Vagina (tissue), 2 donors: ENCODE results near the gene FLYWCH2.

Experiments
- POLR2A ChIP-seq, 2 donors: fragments of 450-650 bp; IDR thresholded peaks; one replicate each; pipeline ENCODE4 v1.6.1; 2017; ENCODE audit warnings: antibody characterized with exemption in 2 of 2, mild to moderate bottlenecking in 2 of 2, moderate library complexity in 2 of 2
- POLR2AphosphoS5 ChIP-seq, 2 donors: sonication (generic); formaldehyde crosslinking; IDR thresholded peaks; one replicate each; pipeline ENCODE4 v1.9.0; 2017; ENCODE audit warnings: antibody characterized with exemption in 2 of 2, mild to moderate bottlenecking in 2 of 2, low read depth in 1 of 2; ENCODE audit not compliant: insufficient read depth in 1 of 2
- TF ChIP-seq, protein P1 (sequence below), 3 experiments: fragments of 450-650 bp in 2 of 3; fragments of 200-600 bp in 1 of 3; sonication (generic) in 1 of 3; IDR thresholded peaks; one replicate each; pipeline ENCODE4 v1.5.1; 2017 to 2019; ENCODE audit warnings: antibody characterized with exemption in 3 of 3, mild to moderate bottlenecking in 2 of 3, moderate library complexity in 2 of 3

DNA sequence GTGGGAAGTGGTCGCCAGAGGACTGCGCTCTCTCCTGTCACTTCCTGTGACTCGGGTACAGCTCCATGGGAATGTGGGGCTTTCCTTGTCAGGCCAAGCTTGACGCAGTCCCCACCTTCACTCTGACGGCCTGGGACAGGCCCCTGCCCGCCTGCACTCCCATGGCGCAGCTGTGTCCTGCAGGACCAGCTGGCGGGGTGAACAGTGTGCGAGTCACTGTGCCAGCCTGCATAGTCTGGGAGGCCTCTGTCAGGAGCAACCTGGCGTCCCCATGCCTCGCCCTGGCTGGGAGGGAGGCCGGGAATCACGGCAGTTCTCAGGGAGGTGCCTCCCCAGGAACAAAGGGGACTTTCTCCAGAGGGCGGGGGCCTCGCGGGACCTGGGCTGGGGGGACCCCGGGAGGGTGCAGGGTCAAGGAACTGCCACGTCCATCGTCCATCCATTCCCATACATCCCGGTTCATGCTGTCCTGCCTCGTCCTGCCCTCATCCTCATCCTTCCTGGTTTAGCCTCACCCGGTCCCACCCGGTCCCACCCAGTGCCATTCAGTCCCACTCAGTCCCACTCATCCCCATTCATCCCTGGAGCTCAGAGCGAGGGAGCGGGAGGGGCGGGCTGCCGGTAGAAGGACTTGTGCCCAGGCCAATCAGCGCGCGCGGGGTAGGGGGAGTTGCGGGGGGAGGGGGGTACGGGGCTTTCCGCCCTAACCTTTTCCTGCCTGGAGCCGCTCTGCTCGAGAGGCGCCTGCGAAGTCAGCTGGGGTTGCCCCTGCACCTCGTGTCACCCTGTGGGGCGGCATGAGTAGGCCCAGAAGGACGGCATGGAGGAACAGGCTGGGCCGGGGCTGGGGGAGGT is 42.1 kb downstream of the FLYWCH2 start:
- TF ChIP-seq, protein P1, sequence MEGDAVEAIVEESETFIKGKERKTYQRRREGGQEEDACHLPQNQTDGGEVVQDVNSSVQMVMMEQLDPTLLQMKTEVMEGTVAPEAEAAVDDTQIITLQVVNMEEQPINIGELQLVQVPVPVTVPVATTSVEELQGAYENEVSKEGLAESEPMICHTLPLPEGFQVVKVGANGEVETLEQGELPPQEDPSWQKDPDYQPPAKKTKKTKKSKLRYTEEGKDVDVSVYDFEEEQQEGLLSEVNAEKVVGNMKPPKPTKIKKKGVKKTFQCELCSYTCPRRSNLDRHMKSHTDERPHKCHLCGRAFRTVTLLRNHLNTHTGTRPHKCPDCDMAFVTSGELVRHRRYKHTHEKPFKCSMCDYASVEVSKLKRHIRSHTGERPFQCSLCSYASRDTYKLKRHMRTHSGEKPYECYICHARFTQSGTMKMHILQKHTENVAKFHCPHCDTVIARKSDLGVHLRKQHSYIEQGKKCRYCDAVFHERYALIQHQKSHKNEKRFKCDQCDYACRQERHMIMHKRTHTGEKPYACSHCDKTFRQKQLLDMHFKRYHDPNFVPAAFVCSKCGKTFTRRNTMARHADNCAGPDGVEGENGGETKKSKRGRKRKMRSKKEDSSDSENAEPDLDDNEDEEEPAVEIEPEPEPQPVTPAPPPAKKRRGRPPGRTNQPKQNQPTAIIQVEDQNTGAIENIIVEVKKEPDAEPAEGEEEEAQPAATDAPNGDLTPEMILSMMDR (IDR thresholded peaks at IDR 0.05): no peak
- TF ChIP-seq POLR2AphosphoS5 (IDR thresholded peaks at IDR 0.05; ENCODE audit: insufficient read depth in 1 of 2, low read depth in 1 of 2) (no peak), POLR2A (IDR thresholded peaks at IDR 0.05) (no peak)
